ENCODE results near the gene GBGT1.

GBGT1 gene

DNA sequence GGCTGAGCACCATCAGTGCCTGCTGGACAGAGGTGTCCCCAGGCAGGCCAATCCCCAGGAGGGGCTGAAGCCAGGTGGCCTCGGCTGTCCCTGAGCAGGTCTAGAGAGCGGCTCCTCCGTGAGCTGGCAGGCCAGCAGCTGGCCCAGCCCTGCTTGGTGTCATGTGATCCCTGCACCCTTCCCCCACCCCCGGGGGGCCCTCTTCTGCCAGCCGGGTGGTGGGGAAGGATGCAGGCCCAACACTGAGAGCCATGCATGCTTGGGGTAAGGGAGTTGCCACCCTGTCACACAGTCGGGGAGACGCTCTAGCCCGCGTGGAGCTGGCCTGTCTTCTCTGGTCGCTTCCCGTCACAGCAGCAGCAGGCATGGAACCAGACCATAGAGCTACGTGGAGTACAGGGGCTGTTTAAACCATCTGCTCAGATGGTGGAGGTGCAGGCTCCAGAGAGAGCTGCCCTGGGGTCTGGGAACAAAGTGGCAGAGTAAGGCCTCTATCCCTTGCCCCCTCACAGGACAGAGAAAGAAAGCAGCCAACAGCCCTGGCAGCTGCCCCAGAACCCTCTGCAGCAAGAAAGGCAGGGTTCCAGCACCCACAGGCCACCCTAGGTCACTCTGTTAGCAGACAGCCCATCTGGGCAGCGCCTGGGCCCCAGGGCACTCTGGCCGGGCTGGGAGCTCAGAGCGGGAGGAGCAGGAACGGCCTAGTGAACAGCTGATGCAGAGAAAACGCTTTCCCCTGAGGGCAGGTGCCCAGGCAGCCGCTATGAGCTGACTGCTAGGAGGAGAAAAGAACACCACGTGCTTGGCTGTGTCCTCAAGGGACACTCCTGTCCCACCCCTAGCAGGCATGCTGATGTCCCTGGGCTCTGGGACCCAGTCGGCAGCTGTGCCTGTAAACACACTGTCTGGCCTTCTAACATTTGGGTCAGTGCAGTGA lies 49.5 kb downstream of the GBGT1 start:
- no peak for DNase-seq (ENCODE audit: low read depth in 2 of 2)

DNA sequence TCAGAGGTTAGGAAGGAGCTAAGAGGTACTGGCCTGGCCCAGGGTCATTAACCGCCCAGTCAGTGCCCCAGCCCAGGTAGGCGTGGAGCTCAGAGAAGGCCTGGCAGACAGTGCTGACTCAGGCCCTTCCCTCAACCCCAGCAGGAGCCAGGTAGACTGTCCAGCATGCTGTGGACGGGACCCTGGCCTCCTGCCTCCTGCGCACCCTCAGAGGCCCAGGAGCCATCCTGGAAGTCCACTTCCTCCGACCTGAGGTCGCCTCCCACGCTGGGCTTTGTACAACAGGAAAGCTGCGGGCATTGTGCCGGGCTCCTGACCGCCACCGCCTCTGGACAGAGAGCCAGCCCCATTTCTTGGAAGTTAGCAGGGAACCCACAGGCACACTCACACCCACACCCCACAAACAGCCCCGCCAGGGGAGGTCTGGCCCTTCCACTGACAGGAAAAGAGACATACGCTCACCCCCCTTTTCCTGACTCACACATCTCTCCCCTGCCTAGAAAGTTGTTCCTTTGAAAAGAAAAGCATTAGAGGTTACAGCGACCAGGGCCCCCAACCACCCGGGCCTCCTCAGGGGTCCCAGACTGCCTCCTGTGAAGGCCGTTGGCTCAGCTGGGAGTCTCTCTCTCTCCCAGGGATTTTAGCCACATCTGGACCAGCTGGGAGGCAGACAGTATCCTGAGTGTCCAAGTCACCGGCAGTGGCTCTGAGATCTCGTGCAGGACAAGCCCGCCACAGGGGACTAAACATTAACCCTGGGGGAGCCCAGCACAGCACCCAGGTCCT lies 50.4 kb downstream of the GBGT1 start:
- DNase-seq (ENCODE audit: low read depth in 2 of 2): no peak

DNA sequence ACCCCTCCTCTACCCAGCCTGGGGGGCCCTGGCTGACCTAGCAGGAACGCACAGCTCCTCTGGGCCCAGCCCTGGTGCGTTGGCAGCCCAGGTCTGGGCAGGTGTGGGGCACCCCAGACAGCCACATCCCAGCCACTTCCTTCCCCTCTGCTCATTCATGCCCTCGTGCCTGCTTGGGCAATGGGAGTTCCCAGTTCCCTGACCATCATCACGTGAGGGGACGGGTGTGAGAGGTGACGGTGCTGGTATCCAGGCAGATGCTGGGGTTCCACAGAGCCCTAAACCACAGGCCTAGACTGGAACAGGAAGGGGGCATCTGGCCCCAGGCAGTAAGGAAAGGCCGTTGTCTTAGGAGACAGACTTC lies 51.1 kb downstream of the GBGT1 start:
- DNase-seq (ENCODE audit: low read depth in 2 of 2): no peak

DNA sequence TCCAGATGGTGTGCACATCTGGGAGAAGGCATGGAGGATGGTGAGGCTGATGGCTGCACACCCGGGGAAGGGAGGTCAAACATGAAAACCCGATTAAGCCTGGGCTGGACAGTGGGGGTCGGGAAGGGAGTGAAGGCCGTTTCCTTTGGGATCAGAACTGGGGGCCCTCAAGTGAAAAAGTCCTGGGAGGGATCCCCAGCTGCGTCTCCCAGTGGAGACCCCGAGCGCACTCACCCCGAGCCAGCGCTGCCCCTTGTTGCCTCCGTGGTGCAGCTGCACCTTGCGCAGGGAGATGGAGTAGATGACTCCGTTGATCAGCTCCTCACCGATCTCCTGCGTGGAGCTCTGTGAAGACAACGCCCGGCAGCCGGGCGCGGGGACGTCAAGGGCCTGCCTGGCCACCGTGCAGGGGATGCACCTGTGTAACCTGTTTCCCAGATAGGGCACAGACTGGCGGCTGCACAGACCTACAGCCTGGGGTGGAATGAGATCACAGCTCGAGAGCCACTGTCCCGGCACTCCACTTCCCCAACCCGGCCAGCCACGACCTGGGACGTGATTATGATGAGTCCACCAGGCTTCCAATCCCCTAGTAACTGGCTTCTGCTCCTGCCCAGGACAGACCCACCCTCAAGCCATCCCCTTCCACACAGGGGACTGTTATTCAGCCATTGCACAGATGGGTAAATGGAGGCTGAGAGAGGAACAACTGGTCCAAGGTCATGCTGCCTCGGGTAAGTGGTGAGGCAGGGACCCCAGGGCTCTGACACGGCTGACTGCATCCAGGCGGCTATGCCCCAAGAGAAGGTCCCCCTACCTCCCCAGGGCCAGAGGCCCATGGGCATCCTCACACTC lies 51.7 kb downstream of the GBGT1 start:
- no peak for DNase-seq (ENCODE audit: low read depth in 2 of 2)

- no peak for DNase-seq (ENCODE audit: low read depth in 2 of 2)
Measured at GRCh38 chr9:133109931-133110650, 53.6 kb downstream of the GBGT1 start.

DNA sequence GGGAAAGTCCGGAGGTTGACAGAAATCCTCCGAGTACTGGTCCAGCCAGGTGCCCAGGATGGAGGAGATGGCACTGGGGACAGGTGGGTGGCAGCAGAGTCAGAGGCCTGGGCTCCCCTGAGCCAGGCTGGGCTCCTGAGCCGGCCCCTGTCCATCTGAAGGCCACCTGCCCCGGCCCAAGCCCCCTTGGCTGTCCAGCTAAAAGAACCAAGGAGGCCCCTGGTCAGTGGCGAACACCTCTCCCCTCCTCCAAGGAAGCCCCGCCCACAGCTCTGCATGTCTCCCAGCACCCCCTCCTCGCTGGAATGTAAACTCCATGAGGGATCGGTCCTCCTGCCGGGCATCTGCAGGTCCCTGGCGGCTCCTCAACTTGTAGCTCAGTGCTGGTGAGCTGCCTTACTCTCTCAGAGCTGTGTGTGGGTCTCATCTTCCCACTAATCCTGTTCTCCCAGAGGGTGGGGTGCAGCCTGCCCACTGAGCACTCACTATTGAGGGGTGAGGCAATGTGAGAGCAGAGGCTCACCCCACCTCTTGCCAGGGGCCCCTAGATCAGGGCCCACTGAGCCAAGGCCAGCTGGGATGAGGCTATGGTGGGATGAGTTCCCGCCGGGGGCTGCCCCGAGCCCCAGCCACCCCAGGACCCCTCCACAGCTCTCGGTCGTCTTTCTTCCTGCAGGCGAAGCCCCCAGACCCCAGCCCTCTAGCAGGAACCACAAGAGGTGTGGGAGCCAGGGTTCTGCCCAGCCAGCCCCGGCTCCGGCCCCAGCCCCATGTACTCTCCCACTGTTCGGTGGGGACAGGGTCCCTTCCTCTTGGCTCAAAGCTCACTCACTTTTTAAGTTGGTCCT lies 54.7 kb downstream of the GBGT1 start:
- DNase-seq (ENCODE audit: low read depth in 2 of 2): no peak

- DNase-seq (ENCODE audit: low read depth in 2 of 2): no peak
Measured at GRCh38 chr9:133107961-133108793, 55.5 kb downstream of the GBGT1 start.

DNA sequence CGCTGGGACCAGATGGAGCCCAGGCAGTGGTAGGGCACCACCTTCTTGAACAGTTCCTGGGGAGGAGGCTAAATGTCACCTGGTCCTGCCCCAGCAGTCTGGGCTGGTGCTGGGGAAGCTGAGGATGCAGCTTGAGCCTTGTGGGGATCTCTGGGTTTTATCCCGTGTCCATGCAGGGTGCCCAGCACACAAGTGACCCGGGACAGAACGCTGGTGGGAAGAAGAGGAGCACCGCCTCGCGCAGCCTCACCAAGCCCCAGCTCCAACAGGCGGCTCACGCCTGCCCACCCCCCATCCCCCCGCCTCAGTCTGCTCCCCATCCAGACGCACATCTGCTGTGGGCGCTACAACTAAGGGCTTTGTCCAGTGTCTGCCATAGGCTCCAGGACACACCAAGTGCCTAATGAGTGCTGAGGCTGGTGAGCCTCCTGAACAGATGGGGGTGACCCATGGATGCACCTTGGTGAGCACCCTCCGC lies 56.4 kb downstream of the GBGT1 start:
- DNase-seq (ENCODE audit: low read depth in 2 of 2): no peak

DNA sequence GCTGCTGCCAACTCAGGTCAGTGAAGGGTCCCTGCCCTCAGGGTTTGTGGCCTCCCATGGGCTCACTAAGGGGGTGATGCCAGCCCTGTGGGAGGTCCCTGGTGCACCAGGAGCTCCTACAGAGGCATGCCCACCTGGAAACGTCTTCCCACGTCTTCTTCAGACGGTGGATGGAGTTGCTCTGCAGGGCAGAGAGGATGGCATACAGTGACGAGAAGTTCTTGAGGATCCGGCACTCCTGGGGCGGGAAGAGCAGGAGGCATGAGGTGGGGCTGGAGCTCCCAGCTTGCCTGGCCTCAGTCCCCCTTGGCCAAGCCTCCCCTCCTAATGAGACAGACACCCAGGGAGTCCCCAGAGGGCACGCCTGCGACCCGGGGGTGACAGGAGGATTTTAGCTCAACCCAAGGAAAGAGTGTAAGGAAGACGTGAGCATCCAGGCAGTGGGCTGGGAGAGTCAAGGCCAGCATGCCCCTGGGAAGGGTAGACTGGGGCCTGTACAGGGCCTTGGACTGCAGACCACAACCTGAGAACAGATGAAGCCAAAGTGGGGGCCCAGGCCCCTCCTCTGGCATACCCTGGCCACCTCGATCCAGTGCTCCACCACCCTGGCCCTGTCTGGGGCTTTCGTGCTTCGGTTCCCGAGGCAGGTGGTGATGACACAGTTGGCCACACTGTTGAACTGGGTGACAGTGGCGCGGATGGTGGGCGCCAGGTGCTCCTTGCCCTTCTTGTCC lies 57.0 kb downstream of the GBGT1 start:
- DNase-seq (ENCODE audit: low read depth in 2 of 2): no peak

DNA sequence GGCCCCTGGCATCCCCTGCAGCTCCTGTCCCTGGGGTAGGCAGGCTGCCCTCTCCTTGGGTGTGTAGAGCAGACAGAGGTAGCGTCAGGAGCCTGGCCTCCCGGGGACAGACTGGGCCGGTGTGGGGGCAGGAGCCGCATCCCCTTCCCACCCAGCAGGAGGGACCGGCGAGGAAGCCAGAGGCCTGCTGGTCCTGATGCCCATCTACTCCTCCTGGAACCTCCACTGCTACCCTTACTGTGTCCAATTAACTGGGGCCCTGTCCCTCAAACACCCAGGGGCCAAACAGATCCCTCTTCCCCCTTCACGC lies 58.3 kb downstream of the GBGT1 start:
- DNase-seq (ENCODE audit: low read depth in 2 of 2): no peak

- no peak for DNase-seq (ENCODE audit: low read depth in 2 of 2)
Measured at GRCh38 chr9:133104718-133105460, 58.8 kb downstream of the GBGT1 start.

- no peak for DNase-seq (ENCODE audit: low read depth in 2 of 2)
Measured at GRCh38 chr9:133103987-133104505, 59.7 kb downstream of the GBGT1 start.

- peak in 1 of 2 donors; percentile 21 for DNase-seq (ENCODE audit: low read depth in 2 of 2)
Measured at GRCh38 chr9:133103183-133103986, 60.3 kb downstream of the GBGT1 start.

Measured in activated CD4-positive, alpha-beta T cell treated with anti-CD3 and anti-CD28 coated beads for 24 hours (primary cell).